Thoracic aorta (tissue), 2 donors: ENCODE results near the gene ADCY2. TPM values are rescaled to one million over a fixed set of nuclear protein-coding genes. Genes with fewer than 3 reads are reported as not detected.

Experiments
- ATAC-seq: fragments of 150-250 bp; one replicate; pipeline ENCODE4 v1.8.0; 2017; ENCODE audit warnings: low read depth; ENCODE audit not compliant: insufficient number of reproducible peaks, low FRiP score
- DNase-seq: peaks from one replicate; pipeline ENCODE4 v3.0.0-alpha.2; 2020; ENCODE audit warnings: low spot score
- H3K27ac ChIP-seq, 2 donors: fragments of 200-600 bp; sonication (generic); 1 replicate in 1 of 2; 2 replicates in 1 of 2; pipeline ENCODE4 v1.5.1; 2016; ENCODE audit warnings: mild to moderate bottlenecking in 2 of 2, moderate library complexity in 2 of 2
- H3K27me3 ChIP-seq: fragments of 200-600 bp; sonication (generic); replicated peaks from 2 replicates; pipeline ENCODE4 v1.6.0; 2016; ENCODE audit warnings: mild to moderate bottlenecking; ENCODE audit not compliant: insufficient read depth
- H3K36me3 ChIP-seq: fragments of 200-600 bp; sonication (generic); one replicate; pipeline ENCODE4 v1.5.1; 2016
- H3K4me1 ChIP-seq, 2 donors: fragments of 200-600 bp; sonication (generic); 1 replicate in 1 of 2; 2 replicates in 1 of 2; pipeline versions ENCODE4 v1.5.1 to v1.6.0; 2016; ENCODE audit warnings: low read depth in 2 of 2, mild to moderate bottlenecking in 1 of 2; ENCODE audit not compliant: control insufficient read depth in 1 of 2
- H3K4me3 ChIP-seq: fragments of 200-600 bp; sonication (generic); 2 replicates; pipeline ENCODE4 v1.5.1; 2016; ENCODE audit warnings: mild to moderate bottlenecking
- H3K9me3 ChIP-seq: fragments of 200-600 bp; sonication (generic); 2 replicates; pipeline ENCODE4 v1.5.1; 2016
- CTCF ChIP-seq: fragments of 200-600 bp; sonication (generic); IDR thresholded peaks from one replicate; pipeline ENCODE4 v1.5.1; 2019; ENCODE audit warnings: antibody characterized with exemption
- total RNA-seq, 2 donors: library from RNA; depleted of rRNA; stranded (reverse); fragments of >200 nt; gene quantifications; one replicate each; pipeline versions ENCODE4 v1.1.0 to v1.2.3, GENCODE V29; 2016

Gene ADCY2
- total RNA-seq, 2 donors from 2014 or later: 5.0 to 14.8 TPM

GRCh38 chr5:7834982-7835381 is 439.0 kb downstream of the ADCY2 start:
- Histone ChIP-seq H3K4me1 (no peaks in the 10 kb centered on the region), H3K27me3 (no peaks in the 10 kb centered on the region), H3K9me3 (no peaks in the 10 kb centered on the region), H3K36me3 (no peaks in the 10 kb centered on the region), H3K27ac (no peak overlapping the region), H3K4me3 (no peak overlapping the region)
- no peak for TF ChIP-seq CTCF
- ATAC-seq (no peak), DNase-seq (no peak)

GRCh38 chr5:7837403-7837802 is 441.5 kb downstream of the ADCY2 start:
- no peak overlapping the region for H3K27ac ChIP-seq
- DNase-seq (no peak), ATAC-seq (no peak)
- no peaks in the 10 kb centered on the region for H3K27me3 ChIP-seq
- H3K4me3 ChIP-seq: no peak overlapping the region
- TF ChIP-seq CTCF: no peak
- no peaks in the 10 kb centered on the region for H3K9me3 ChIP-seq
- H3K36me3 ChIP-seq: no peaks in the 10 kb centered on the region
- H3K4me1 ChIP-seq: no peaks in the 10 kb centered on the region

- no peaks in the 10 kb centered on the region for H3K9me3 ChIP-seq
- H3K4me3 ChIP-seq: no peak overlapping the region
- no peak for DNase-seq
- no peaks in the 10 kb centered on the region for H3K27me3 ChIP-seq
- H3K4me1 ChIP-seq: no peaks in the 10 kb centered on the region
- ATAC-seq: no peak
- H3K36me3 ChIP-seq: no peaks in the 10 kb centered on the region
- TF ChIP-seq CTCF: no peak
- no peak overlapping the region for H3K27ac ChIP-seq
Measured at GRCh38 chr5:7842531-7842930, 446.6 kb downstream of the ADCY2 start.

GRCh38 chr5:7844901-7845300 is 449.0 kb downstream of the ADCY2 start:
- Histone ChIP-seq H3K9me3 (no peaks in the 10 kb centered on the region), H3K4me1 (peaks cover 2 to 4% of the 10 kb centered on the region in 2 donors), H3K36me3 (no peaks in the 10 kb centered on the region), H3K27ac (no peak overlapping the region), H3K27me3 (no peaks in the 10 kb centered on the region), H3K4me3 (no peak overlapping the region)
- ATAC-seq (no peak), DNase-seq (no peak)
- no peak for TF ChIP-seq CTCF

- ATAC-seq (no peak), DNase-seq (no peak)
- Histone ChIP-seq H3K4me3 (no peak overlapping the region), H3K36me3 (no peaks in the 10 kb centered on the region), H3K27me3 (no peaks in the 10 kb centered on the region), H3K9me3 (no peaks in the 10 kb centered on the region), H3K27ac (no peak overlapping the region), H3K4me1 (peaks cover 5 to 8% of the 10 kb centered on the region in 2 donors)
- TF ChIP-seq CTCF: no peak
Measured at GRCh38 chr5:7845557-7845956, 449.6 kb downstream of the ADCY2 start.
